Vagina (tissue), 2 donors: Measurements from ENCODE around the gene ABHD5.

Source experiments
- POLR2AphosphoS5 ChIP-seq, 2 donors: sonication (generic); formaldehyde crosslinking; IDR thresholded peaks; one replicate each; pipeline ENCODE4 v1.9.0; 2017; ENCODE audit warnings: antibody characterized with exemption in 2 of 2, mild to moderate bottlenecking in 2 of 2, low read depth in 1 of 2; ENCODE audit not compliant: insufficient read depth in 1 of 2
- TF ChIP-seq, protein P1 (sequence below), 3 experiments: fragments of 450-650 bp in 2 of 3; fragments of 200-600 bp in 1 of 3; sonication (generic) in 1 of 3; IDR thresholded peaks; one replicate each; pipeline ENCODE4 v1.5.1; 2017 to 2019; ENCODE audit warnings: antibody characterized with exemption in 3 of 3, mild to moderate bottlenecking in 2 of 3, moderate library complexity in 2 of 3

DNA sequence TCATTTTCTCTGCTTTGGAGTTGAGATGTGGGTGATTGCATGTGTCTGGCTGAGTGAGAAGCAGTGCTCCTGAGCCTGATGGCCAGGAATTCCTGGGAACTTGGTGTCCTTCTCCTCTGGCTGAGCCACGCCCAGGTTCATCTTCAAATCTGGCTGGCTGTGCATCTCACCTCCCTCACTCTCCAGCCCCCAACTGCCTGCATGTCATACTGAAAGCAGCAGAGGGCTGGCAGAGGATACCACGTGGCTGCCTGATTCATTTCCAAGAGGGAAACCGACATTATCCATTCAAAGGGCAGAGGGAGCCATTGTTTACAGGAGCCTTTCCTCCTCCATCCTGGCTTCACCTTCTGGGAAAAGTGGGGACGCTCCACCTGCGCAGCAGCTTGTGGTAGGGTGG, 57.4 kb downstream of the ABHD5 start:
- TF ChIP-seq, protein P1, sequence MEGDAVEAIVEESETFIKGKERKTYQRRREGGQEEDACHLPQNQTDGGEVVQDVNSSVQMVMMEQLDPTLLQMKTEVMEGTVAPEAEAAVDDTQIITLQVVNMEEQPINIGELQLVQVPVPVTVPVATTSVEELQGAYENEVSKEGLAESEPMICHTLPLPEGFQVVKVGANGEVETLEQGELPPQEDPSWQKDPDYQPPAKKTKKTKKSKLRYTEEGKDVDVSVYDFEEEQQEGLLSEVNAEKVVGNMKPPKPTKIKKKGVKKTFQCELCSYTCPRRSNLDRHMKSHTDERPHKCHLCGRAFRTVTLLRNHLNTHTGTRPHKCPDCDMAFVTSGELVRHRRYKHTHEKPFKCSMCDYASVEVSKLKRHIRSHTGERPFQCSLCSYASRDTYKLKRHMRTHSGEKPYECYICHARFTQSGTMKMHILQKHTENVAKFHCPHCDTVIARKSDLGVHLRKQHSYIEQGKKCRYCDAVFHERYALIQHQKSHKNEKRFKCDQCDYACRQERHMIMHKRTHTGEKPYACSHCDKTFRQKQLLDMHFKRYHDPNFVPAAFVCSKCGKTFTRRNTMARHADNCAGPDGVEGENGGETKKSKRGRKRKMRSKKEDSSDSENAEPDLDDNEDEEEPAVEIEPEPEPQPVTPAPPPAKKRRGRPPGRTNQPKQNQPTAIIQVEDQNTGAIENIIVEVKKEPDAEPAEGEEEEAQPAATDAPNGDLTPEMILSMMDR (IDR thresholded peaks at IDR 0.05) = no peak
- TF ChIP-seq POLR2AphosphoS5 (IDR thresholded peaks at IDR 0.05; ENCODE audit: insufficient read depth in 1 of 2, low read depth in 1 of 2) = no peak
